CD8-positive, alpha-beta memory T cell (primary cell): ENCODE measurements around the gene CCDC178. TPM values are rescaled to one million over a fixed set of nuclear protein-coding genes. Genes with fewer than 3 reads are reported as not detected.

Experiments used
- CTCF ChIA-PET: fragments of 350-600 bp; sonication (Branson Sonifier 250); formaldehyde crosslinking; loops from one replicate; lab custom pipeline; 2021; ENCODE audit warnings: antibody characterized with exemption; lab: Charles Lee
- POLR2A ChIA-PET: fragments of 350-600 bp; sonication (Branson Sonifier 250); formaldehyde crosslinking; loops from one replicate; lab custom pipeline; 2021; ENCODE audit warnings: antibody characterized with exemption; lab: Charles Lee
- DNase-seq, 5 donors: peaks; one replicate each; pipeline versions ENCODE4 v3.0.0 to v3.0.0-alpha.2; 2020 to 2022; ENCODE audit warnings: mixed read lengths in 1 of 5
- H3K27ac ChIP-seq: one replicate; pipeline ENCODE4 v1.7.0; 2013; ENCODE audit warnings: low read depth, mild to moderate bottlenecking, low read length, moderate library complexity
- H3K27me3 ChIP-seq: 2 replicates; pipeline ENCODE4 v1.7.0; 2013; ENCODE audit warnings: low read length, mild to moderate bottlenecking; ENCODE audit not compliant: insufficient read depth, poor library complexity, severe bottlenecking
- H3K36me3 ChIP-seq: 2 replicates; pipeline ENCODE4 v1.7.0; 2013; ENCODE audit warnings: mild to moderate bottlenecking, low read length, moderate library complexity; ENCODE audit not compliant: insufficient read depth
- H3K4me1 ChIP-seq: 2 replicates; pipeline ENCODE4 v1.7.0; 2013; ENCODE audit warnings: mild to moderate bottlenecking, low read length, moderate library complexity; ENCODE audit not compliant: insufficient read depth
- H3K4me3 ChIP-seq: 2 replicates; pipeline ENCODE4 v1.7.0; 2013; ENCODE audit warnings: mild to moderate bottlenecking, low read length
- H3K9me3 ChIP-seq: 2 replicates; pipeline ENCODE4 v1.7.0; 2013; ENCODE audit warnings: mild to moderate bottlenecking, low read length
- H3K27ac Mint-ChIP-seq, 8 donors: one replicate each; pipeline ENCODE4 v1.8.0; 2020 to 2021; ENCODE audit warnings: mixed read lengths in 8 of 8, mild to moderate bottlenecking in 6 of 8, inconsistent platforms in 3 of 8, moderate library complexity in 3 of 8
- H3K27me3 Mint-ChIP-seq, 2 donors: one replicate each; pipeline ENCODE4 v1.8.0; 2020 to 2021; ENCODE audit warnings: mixed read lengths in 2 of 2, mild to moderate bottlenecking in 1 of 2, moderate library complexity in 1 of 2
- H3K36me3 Mint-ChIP-seq, 3 donors: one replicate each; pipeline ENCODE4 v1.8.0; 2020 to 2021; ENCODE audit warnings: mixed read lengths in 3 of 3, inconsistent platforms in 1 of 3, mild to moderate bottlenecking in 1 of 3
- H3K4me1 Mint-ChIP-seq, 3 donors: one replicate each; pipeline ENCODE4 v1.8.0; 2020 to 2021; ENCODE audit warnings: mixed read lengths in 3 of 3, inconsistent platforms in 1 of 3, mild to moderate bottlenecking in 1 of 3
- H3K4me3 Mint-ChIP-seq, 7 donors: one replicate each; pipeline ENCODE4 v1.8.0; 2020 to 2021; ENCODE audit warnings: mixed read lengths in 7 of 7, mild to moderate bottlenecking in 6 of 7, moderate library complexity in 4 of 7, inconsistent platforms in 2 of 7
- H3K9me3 Mint-ChIP-seq, 5 donors: one replicate each; pipeline ENCODE4 v1.8.0; 2020 to 2022; ENCODE audit warnings: mixed read lengths in 5 of 5, mild to moderate bottlenecking in 3 of 5, moderate library complexity in 2 of 5, inconsistent platforms in 1 of 5
- polyA plus RNA-seq: library from polyadenylated mRNA; unstranded; fragments of 300-500 nt; fragmentation: Illumina TruSeq; gene quantifications from one replicate; pipeline ENCODE4 v1.2.3, GENCODE V29; 2021
- total RNA-seq, 2 experiments: library from RNA; stranded (reverse); gene quantifications; one replicate each; pipeline ENCODE4 v1.2.3, GENCODE V29; 2021

Gene CCDC178
- total and polyA plus RNA-seq, 3 experiments from 2014 or later: not detected

GRCh38 chr18:33052886-33053285 lies 387.6 kb downstream of the CCDC178 start:
- no peaks in the 10 kb centered on the region for H3K4me1 Mint-ChIP-seq
- H3K4me3 ChIP-seq: no peak overlapping the region
- H3K36me3 ChIP-seq: no peaks in the 10 kb centered on the region
- H3K9me3 ChIP-seq: no peaks in the 10 kb centered on the region
- POLR2A ChIA-PET: no interaction called here
- CTCF ChIA-PET: no interaction called here
- no peak overlapping the region for H3K27ac Mint-ChIP-seq
- no peaks in the 10 kb centered on the region for H3K36me3 Mint-ChIP-seq
- no peak for DNase-seq
- no peak overlapping the region for H3K27ac ChIP-seq
- H3K9me3 Mint-ChIP-seq: peaks cover 2 to 19% (median 8%) of the 10 kb centered on the region in 5 donors
- no peaks in the 10 kb centered on the region for H3K27me3 ChIP-seq
- H3K27me3 Mint-ChIP-seq: no peaks in the 10 kb centered on the region
- no peaks in the 10 kb centered on the region for H3K4me1 ChIP-seq
- no peak overlapping the region for H3K4me3 Mint-ChIP-seq

DNA sequence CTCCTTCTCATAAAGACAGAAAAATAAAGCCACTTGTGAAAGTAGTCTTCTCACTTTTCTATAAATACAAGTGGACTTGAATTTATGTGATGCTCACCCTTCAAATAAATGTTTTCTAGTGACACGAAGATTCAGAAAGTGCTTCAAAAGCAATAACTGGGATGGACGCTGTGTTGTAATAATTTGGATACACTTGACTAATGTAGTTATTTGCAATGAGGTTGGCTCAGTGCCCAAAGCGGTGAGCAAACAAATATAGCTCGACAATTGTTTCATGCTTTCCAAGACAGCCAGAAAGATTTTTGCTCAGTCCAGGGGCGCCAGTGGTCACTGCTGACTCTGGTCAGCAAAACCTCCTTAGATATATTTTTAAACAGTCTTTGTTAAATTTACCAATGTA lies 389.1 kb downstream of the CCDC178 start:
- CTCF ChIA-PET: no interaction called here

GRCh38 chr18:33040213-33040612 lies 400.3 kb downstream of the CCDC178 start:
- DNase-seq: no peak
- CTCF ChIA-PET: no interaction called here
- Histone ChIP-seq H3K27me3 (no peaks in the 10 kb centered on the region), H3K4me3 (no peak overlapping the region), H3K9me3 (no peaks in the 10 kb centered on the region), H3K27ac (no peak overlapping the region), H3K4me1 (no peaks in the 10 kb centered on the region), H3K36me3 (no peaks in the 10 kb centered on the region)
- no peaks in the 10 kb centered on the region for H3K27me3 Mint-ChIP-seq
- H3K4me3 Mint-ChIP-seq: no peak overlapping the region
- no peak overlapping the region for H3K27ac Mint-ChIP-seq
- H3K4me1 Mint-ChIP-seq: no peaks in the 10 kb centered on the region
- POLR2A ChIA-PET: no interaction called here
- H3K36me3 Mint-ChIP-seq: no peaks in the 10 kb centered on the region
- H3K9me3 Mint-ChIP-seq: peaks cover 5 to 35% (median 6%) of the 10 kb centered on the region in 5 donors

More for the DNA sequence above, 389.1 kb downstream of the CCDC178 start:
- Histone ChIP-seq H3K4me1 (no peaks in the 10 kb centered on the region), H3K36me3 (no peaks in the 10 kb centered on the region), H3K9me3 (no peaks in the 10 kb centered on the region), H3K4me3 (no peak overlapping the region), H3K27ac (no peak overlapping the region), H3K27me3 (no peaks in the 10 kb centered on the region)
- no peaks in the 10 kb centered on the region for H3K4me1 Mint-ChIP-seq
- H3K27ac Mint-ChIP-seq: no peak overlapping the region
- no peak overlapping the region for H3K4me3 Mint-ChIP-seq
- no peaks in the 10 kb centered on the region for H3K27me3 Mint-ChIP-seq
- POLR2A ChIA-PET: no interaction called here
- DNase-seq: no peak
- no peaks in the 10 kb centered on the region for H3K36me3 Mint-ChIP-seq
- H3K9me3 Mint-ChIP-seq: peaks cover 2 to 18% (median 6%) of the 10 kb centered on the region in 5 donors

- H3K4me1 Mint-ChIP-seq: no peaks in the 10 kb centered on the region
Measured at GRCh38 chr18:33034945-33035344, 405.6 kb downstream of the CCDC178 start.

DNA sequence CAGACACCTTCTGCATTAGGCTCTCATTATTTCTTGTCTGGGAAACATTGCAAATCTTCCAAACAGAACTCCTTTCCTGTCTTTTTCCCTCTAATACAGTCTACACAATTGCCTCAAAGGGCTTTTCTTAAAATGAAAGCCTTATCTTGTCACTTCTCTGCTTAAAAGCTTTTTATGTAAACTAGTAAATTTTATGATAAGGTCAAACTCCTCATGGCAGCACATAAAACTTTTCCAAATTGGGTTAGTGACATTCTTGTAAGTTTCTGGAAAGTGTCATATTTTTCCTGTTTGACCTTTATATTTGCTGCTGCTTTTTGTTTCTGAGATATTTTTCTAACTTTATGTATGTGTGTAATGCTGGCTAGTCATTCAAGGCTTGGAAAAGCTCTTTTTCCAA lies 406.3 kb downstream of the CCDC178 start:
- no peak for DNase-seq
- no peaks in the 10 kb centered on the region for H3K4me1 Mint-ChIP-seq
- H3K27ac Mint-ChIP-seq: no peak overlapping the region
- POLR2A ChIA-PET: no interaction called here
- no peaks in the 10 kb centered on the region for H3K27me3 ChIP-seq
- no peaks in the 10 kb centered on the region for H3K4me1 ChIP-seq
- no peak overlapping the region for H3K27ac ChIP-seq
- no peaks in the 10 kb centered on the region for H3K36me3 ChIP-seq
- H3K9me3 Mint-ChIP-seq: peaks cover 0 to 18% (median 8%) of the 10 kb centered on the region in 5 donors
- no peaks in the 10 kb centered on the region for H3K9me3 ChIP-seq
- no peak overlapping the region for H3K4me3 ChIP-seq
- no peaks in the 10 kb centered on the region for H3K36me3 Mint-ChIP-seq
- no peaks in the 10 kb centered on the region for H3K27me3 Mint-ChIP-seq
- CTCF ChIA-PET: no interaction called here
- H3K4me3 Mint-ChIP-seq: no peak overlapping the region

More at GRCh38 chr18:33034945-33035344, 405.6 kb downstream of the CCDC178 start:
- peaks cover under 1 to 25% (median 10%) of the 10 kb centered on the region in 5 donors for H3K9me3 Mint-ChIP-seq
- DNase-seq: no peak
- H3K27ac ChIP-seq: no peak overlapping the region
- H3K4me3 ChIP-seq: no peak overlapping the region
- POLR2A ChIA-PET: no interaction called here
- H3K4me1 ChIP-seq: no peaks in the 10 kb centered on the region
- no peak overlapping the region for H3K4me3 Mint-ChIP-seq
- H3K36me3 Mint-ChIP-seq: no peaks in the 10 kb centered on the region
- no peaks in the 10 kb centered on the region for H3K36me3 ChIP-seq
- CTCF ChIA-PET: no interaction called here
- H3K27me3 Mint-ChIP-seq: no peaks in the 10 kb centered on the region
- no peaks in the 10 kb centered on the region for H3K9me3 ChIP-seq
- no peaks in the 10 kb centered on the region for H3K27me3 ChIP-seq
- no peak overlapping the region for H3K27ac Mint-ChIP-seq

DNA sequence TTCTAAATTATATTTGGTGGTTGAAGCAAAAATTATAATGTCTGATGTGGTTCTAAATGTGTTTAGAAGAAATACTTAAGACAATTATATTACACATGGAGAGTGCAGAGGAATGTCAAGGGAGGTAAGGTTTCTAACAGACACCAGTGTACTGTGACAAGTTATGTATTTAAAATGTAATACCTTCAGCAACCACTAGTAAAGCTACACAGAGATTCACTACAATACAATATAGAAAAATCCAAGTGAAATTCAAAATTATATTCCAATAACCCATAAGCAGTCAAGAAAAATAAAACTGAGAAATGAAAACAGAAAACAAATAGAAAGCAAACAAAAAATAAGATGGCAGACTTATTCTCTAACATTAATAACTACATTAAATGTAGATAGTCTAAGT lies 418.2 kb downstream of the CCDC178 start:
- H3K36me3 ChIP-seq: no peaks in the 10 kb centered on the region
- Mint-ChIP-seq H3K4me1 (no peaks in the 10 kb centered on the region), H3K36me3 (no peaks in the 10 kb centered on the region), H3K9me3 (peaks cover 8 to 54% (median 9%) of the 10 kb centered on the region in 5 donors), H3K4me3 (no peak overlapping the region), H3K27me3 (no peaks in the 10 kb centered on the region), H3K27ac (no peak overlapping the region)
- no peaks in the 10 kb centered on the region for H3K4me1 ChIP-seq
- POLR2A ChIA-PET: no interaction called here
- CTCF ChIA-PET: no interaction called here
- H3K27me3 ChIP-seq: no peaks in the 10 kb centered on the region
- no peak for DNase-seq
- H3K27ac ChIP-seq: no peak overlapping the region
- H3K9me3 ChIP-seq: no peaks in the 10 kb centered on the region
- no peak overlapping the region for H3K4me3 ChIP-seq

- CTCF ChIA-PET: no interaction called here
- H3K4me3 Mint-ChIP-seq: no peak overlapping the region
- H3K27ac ChIP-seq: no peak overlapping the region
- H3K4me1 ChIP-seq: no peaks in the 10 kb centered on the region
- peaks cover 4 to 53% (median 11%) of the 10 kb centered on the region in 5 donors for H3K9me3 Mint-ChIP-seq
- no peaks in the 10 kb centered on the region for H3K9me3 ChIP-seq
- H3K4me3 ChIP-seq: no peak overlapping the region
- H3K4me1 Mint-ChIP-seq: no peaks in the 10 kb centered on the region
- no peaks in the 10 kb centered on the region for H3K27me3 Mint-ChIP-seq
- DNase-seq: no peak
- no peaks in the 10 kb centered on the region for H3K36me3 Mint-ChIP-seq
- H3K36me3 ChIP-seq: no peaks in the 10 kb centered on the region
- no peaks in the 10 kb centered on the region for H3K27me3 ChIP-seq
- POLR2A ChIA-PET: no interaction called here
- H3K27ac Mint-ChIP-seq: no peak overlapping the region
Measured at GRCh38 chr18:33020877-33021276, 419.6 kb downstream of the CCDC178 start.

- H3K27ac Mint-ChIP-seq: no peak overlapping the region
- H3K36me3 Mint-ChIP-seq: no peaks in the 10 kb centered on the region
- H3K9me3 Mint-ChIP-seq: peaks cover 0 to 41% (median 14%) of the 10 kb centered on the region in 5 donors
- no peak overlapping the region for H3K4me3 Mint-ChIP-seq
- no peak overlapping the region for H3K27ac ChIP-seq
- no peaks in the 10 kb centered on the region for H3K36me3 ChIP-seq
- DNase-seq: no peak
- no peak overlapping the region for H3K4me3 ChIP-seq
- no peaks in the 10 kb centered on the region for H3K9me3 ChIP-seq
- CTCF ChIA-PET: no interaction called here
- H3K27me3 Mint-ChIP-seq: peaks cover 0 to 1% of the 10 kb centered on the region in 2 donors
- no peaks in the 10 kb centered on the region for H3K4me1 Mint-ChIP-seq
- POLR2A ChIA-PET: no interaction called here
- no peaks in the 10 kb centered on the region for H3K27me3 ChIP-seq
- H3K4me1 ChIP-seq: no peaks in the 10 kb centered on the region
Measured at GRCh38 chr18:33014060-33014796, 426.3 kb downstream of the CCDC178 start.
